HG03565 (cell line): ENCODE measurements around the gene TGIF1.
A peak's percentile ranks its signal among the peaks of the same experiment; 100 is the strongest.
"Not testable (repeated sequence)": the region's sequence is repeated elsewhere in the genome, so short reads cannot be mapped to it uniquely, and the experiment has no call there.

Experiments used
- ATAC-seq: cut with Tn5 transposase; IDR thresholded peaks from one replicate; pipeline ENCODE4 v1.9.1; 2021; ENCODE audit warnings: mild to moderate bottlenecking, moderate library complexity; ENCODE audit not compliant: unreplicated experiment

TGIF1 gene

GRCh38 chr18:3455090-3455635, 5.2 kb downstream of the TGIF1 start:
- no peak for ATAC-seq

- ATAC-seq, result no peak
Measured at GRCh38 chr18:3455907-3456685, 6.1 kb downstream of the TGIF1 start.

GRCh38 chr18:3456686-3457069, 6.7 kb downstream of the TGIF1 start:
- ATAC-seq, result no peak

GRCh38 chr18:3457261-3457724, 7.3 kb downstream of the TGIF1 start:
- ATAC-seq, result no peak

- no peak for ATAC-seq
Measured at GRCh38 chr18:3458378-3458777, 8.4 kb downstream of the TGIF1 start.

- ATAC-seq, result peak; percentile 48
Measured at GRCh38 chr18:3458952-3459853, 9.2 kb downstream of the TGIF1 start.

GRCh38 chr18:3460823-3461398, 10.9 kb downstream of the TGIF1 start:
- ATAC-seq, result no peak

- ATAC-seq, result no peak
Measured at GRCh38 chr18:3461704-3462103, 11.7 kb downstream of the TGIF1 start.

- no peak for ATAC-seq
Measured at GRCh38 chr18:3463051-3463450, 13.1 kb downstream of the TGIF1 start.

GRCh38 chr18:3466045-3466444, 16.1 kb downstream of the TGIF1 start:
- ATAC-seq, result no peak

- ATAC-seq, result no peak
Measured at GRCh38 chr18:3466872-3467271, 16.9 kb downstream of the TGIF1 start.

- no peak for ATAC-seq
Measured at GRCh38 chr18:3468066-3468705, 18.2 kb downstream of the TGIF1 start.

- ATAC-seq, result no peak
Measured at GRCh38 chr18:3468833-3469232, 18.9 kb downstream of the TGIF1 start.

GRCh38 chr18:3471141-3471648, 21.2 kb downstream of the TGIF1 start:
- ATAC-seq, result no peak

GRCh38 chr18:3472121-3472520, 22.1 kb downstream of the TGIF1 start:
- not testable (repeated sequence) for ATAC-seq

- peak; percentile 76 for ATAC-seq
Measured at GRCh38 chr18:3472681-3473544, 22.9 kb downstream of the TGIF1 start.

GRCh38 chr18:3478262-3478978, 28.4 kb downstream of the TGIF1 start:
- no peak for ATAC-seq

- ATAC-seq, result no peak
Measured at GRCh38 chr18:3479978-3480509, 30.1 kb downstream of the TGIF1 start.
